Neural cell (in vitro differentiated cells): Measurements from ENCODE around the gene AATK. TPM values are rescaled to one million over a fixed set of nuclear protein-coding genes. Genes with fewer than 3 reads are reported as not detected.

ENCODE experiments used
- H2AFZ ChIP-seq: fragments of 200-600, 300-800 bp; sonication (generic), shearing (Covaris generic); 2 replicates; pipeline ENCODE4 v1.6.0; 2014; ENCODE audit warnings: low read depth, mild to moderate bottlenecking, antibody characterized with exemption, low read length, moderate library complexity
- H3F3A ChIP-seq: fragments of 200-600 bp; shearing (Covaris generic); 2 replicates; pipeline ENCODE4 v1.6.1; 2016; ENCODE audit warnings: mild to moderate bottlenecking, moderate library complexity, mixed read lengths, antibody characterized with exemption, low read length; ENCODE audit not compliant: insufficient read depth, poor library complexity, severe bottlenecking
- H3K27ac ChIP-seq: fragments of 200-600, 300-800 bp; sonication (generic), shearing (Covaris generic); 2 replicates; pipeline ENCODE4 v1.5.1; 2014; ENCODE audit warnings: mild to moderate bottlenecking, low read length, moderate library complexity
- H3K27me3 ChIP-seq: fragments of 300-800, 200-600 bp; sonication (generic), shearing (Covaris generic); 2 replicates; pipeline ENCODE4 v1.6.0; 2014; ENCODE audit warnings: mild to moderate bottlenecking, low read depth, low read length, moderate library complexity; ENCODE audit not compliant: insufficient read depth
- H3K36me3 ChIP-seq: fragments of 300-800, 200-600 bp; sonication (generic), shearing (Covaris generic); 2 replicates; pipeline ENCODE4 v1.5.1; 2014; ENCODE audit warnings: mild to moderate bottlenecking, antibody characterized with exemption, low read length, moderate library complexity; ENCODE audit not compliant: insufficient read depth
- H3K4me2 ChIP-seq: fragments of 300-800, 200-600 bp; sonication (generic), shearing (Covaris generic); 2 replicates; pipeline ENCODE4 v1.6.0; 2014; ENCODE audit warnings: mild to moderate bottlenecking, low read length
- H3K4me3 ChIP-seq: fragments of 300-800, 200-600 bp; sonication (generic), shearing (Covaris generic); 2 replicates; pipeline ENCODE4 v1.5.1; 2014; ENCODE audit warnings: mild to moderate bottlenecking, low read length, moderate library complexity
- H3K79me2 ChIP-seq: fragments of 200-600 bp; shearing (Covaris generic); replicated peaks from 2 replicates; pipeline ENCODE4 v1.6.0; 2014; ENCODE audit warnings: mild to moderate bottlenecking, low read length, moderate library complexity; ENCODE audit not compliant: insufficient read depth
- H3K9ac ChIP-seq: fragments of 300-800, 200-600 bp; sonication (generic), shearing (Covaris generic); 2 replicates; pipeline ENCODE4 v1.6.1; 2016; ENCODE audit warnings: mild to moderate bottlenecking, low read length, mixed read lengths
- H3K9me2 ChIP-seq: fragments of 200-600 bp; shearing (Covaris generic); 2 replicates; pipeline ENCODE4 v1.6.1; 2016; ENCODE audit warnings: mild to moderate bottlenecking, low read length, mixed read lengths; ENCODE audit not compliant: insufficient read depth
- H3K9me3 ChIP-seq: fragments of 200-600, 300-800 bp; sonication (generic), shearing (Covaris generic); 2 replicates; pipeline ENCODE4 v1.6.1; 2016; ENCODE audit warnings: mild to moderate bottlenecking, mixed run types, low read length, moderate library complexity, mixed read lengths
- H4K20me1 ChIP-seq: fragments of 200-600 bp; shearing (Covaris generic); 2 replicates; pipeline ENCODE4 v1.6.1; 2016; ENCODE audit warnings: mild to moderate bottlenecking, mixed run types; ENCODE audit not compliant: insufficient read depth
- EP300 ChIP-seq: fragments of 450-650 bp; conservative IDR thresholded peaks from 2 replicates; pipeline ENCODE4 v1.6.1; 2014; ENCODE audit warnings: antibody characterized with exemption, mild to moderate bottlenecking, moderate library complexity; ENCODE audit not compliant: poor library complexity, severe bottlenecking
- EZH2 ChIP-seq: fragments of 200-600, 300-800 bp; shearing (Covaris generic), sonication (generic); IDR thresholded peaks from 2 replicates; pipeline ENCODE4 v1.6.1; 2014; ENCODE audit warnings: antibody characterized with exemption, low read length, borderline replicate concordance, mild to moderate bottlenecking; ENCODE audit not compliant: insufficient read depth, poor library complexity, severe bottlenecking
- MXI1 ChIP-seq: fragments of 450-650 bp; conservative IDR thresholded peaks from 2 replicates; pipeline ENCODE4 v1.6.1; 2014; ENCODE audit warnings: antibody characterized with exemption, mild to moderate bottlenecking; ENCODE audit not compliant: poor library complexity, severe bottlenecking
- POLR2AphosphoS5 ChIP-seq: IDR thresholded peaks from 2 replicates; pipeline ENCODE4 v1.6.1; 2012
- RAD21 ChIP-seq: fragments of 450-650 bp; conservative IDR thresholded peaks from 2 replicates; pipeline ENCODE4 v1.6.1; 2014; ENCODE audit warnings: antibody characterized with exemption, mild to moderate bottlenecking, moderate library complexity
- SMC3 ChIP-seq: fragments of 450-650 bp; conservative IDR thresholded peaks from 2 replicates; pipeline ENCODE4 v1.6.1; 2014; ENCODE audit warnings: antibody characterized with exemption, mild to moderate bottlenecking, moderate library complexity; ENCODE audit not compliant: poor library complexity
- TAF1 ChIP-seq: IDR thresholded peaks from 2 replicates; pipeline ENCODE4 v1.6.1; 2012; ENCODE audit warnings: low read depth
- polyA plus RNA-seq: library from polyadenylated mRNA; depleted of rRNA; stranded (reverse); fragments of >200 nt; gene quantifications from 2 replicates; pipeline ENCODE4 v1.2.3, GENCODE V29; 2014
- TF ChIP-seq, protein P1 (sequence below): fragments of 450-650 bp; IDR thresholded peaks from 2 replicates; pipeline ENCODE4 v1.5.1; 2014; ENCODE audit warnings: antibody characterized with exemption, mild to moderate bottlenecking, moderate library complexity; ENCODE audit not compliant: poor library complexity, severe bottlenecking
- TF ChIP-seq, protein P2 (sequence below): IDR thresholded peaks from 2 replicates; pipeline ENCODE4 v1.6.1; 2012; ENCODE audit warnings: borderline replicate concordance

AATK gene
- polyA plus RNA-seq, 1 donor from 2014 or later = 11.1 TPM

DNA sequence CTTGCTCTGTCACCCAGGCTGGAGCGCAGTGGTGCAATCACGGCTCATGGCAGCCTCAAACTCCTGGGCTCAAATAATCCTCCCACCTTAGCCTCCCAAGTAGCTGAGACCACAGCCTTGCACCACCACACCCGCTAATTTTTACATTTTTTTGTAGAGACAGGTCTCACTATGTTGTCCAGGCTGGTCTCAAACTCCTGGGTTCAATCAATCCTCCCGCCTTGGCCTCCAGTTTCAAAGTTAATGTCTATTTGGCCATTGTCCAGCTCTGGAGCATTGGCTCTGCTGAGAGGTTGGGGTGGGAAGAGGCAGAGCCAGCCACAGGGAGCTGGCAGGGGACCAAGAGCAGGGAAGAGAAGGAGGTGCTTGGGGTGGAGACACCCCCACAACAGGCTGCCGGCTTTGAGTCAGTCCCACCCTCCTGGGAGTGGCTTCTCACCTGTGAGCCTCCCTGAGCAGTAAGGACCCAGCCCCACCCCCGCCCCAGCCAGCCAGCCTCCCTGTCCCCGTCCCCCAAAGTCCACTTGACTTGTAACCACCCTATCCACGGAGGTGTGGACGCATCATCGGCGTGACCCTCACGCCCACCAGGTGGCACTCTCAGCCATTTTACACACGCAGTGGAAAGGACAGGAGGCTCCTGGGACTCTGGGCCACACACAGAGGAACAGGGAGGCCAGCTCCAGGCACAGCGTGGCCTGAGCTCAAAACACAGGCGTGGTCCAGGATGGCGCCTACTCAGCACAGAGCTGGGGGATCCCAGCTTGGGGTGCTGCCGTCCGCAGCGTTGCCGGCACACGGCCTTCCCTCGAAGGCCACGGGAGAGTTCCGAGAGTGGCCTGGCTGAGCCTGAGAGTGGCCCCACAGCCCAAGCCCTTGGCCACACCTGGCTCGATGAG lies 23.5 kb downstream of the AATK start:
- Histone ChIP-seq H3K9me2 (no peaks in the 10 kb centered on the region), H3K36me3 (no peaks in the 10 kb centered on the region), H3K27ac (no peak overlapping the region), H3K9me3 (no peaks in the 10 kb centered on the region), H3K4me2 (no peak overlapping the region), H2AFZ (no peak overlapping the region), H3K79me2 (no peaks in the 10 kb centered on the region), H3F3A (no peaks in the 10 kb centered on the region), H3K9ac (no peak overlapping the region), H3K4me3 (no peak overlapping the region), H4K20me1 (no peaks in the 10 kb centered on the region), H3K27me3 (no peaks in the 10 kb centered on the region)
- TF ChIP-seq POLR2AphosphoS5 (no peak), RAD21 (peak; percentile 71), SMC3 (peak; percentile 78)
- TF ChIP-seq, protein P1, sequence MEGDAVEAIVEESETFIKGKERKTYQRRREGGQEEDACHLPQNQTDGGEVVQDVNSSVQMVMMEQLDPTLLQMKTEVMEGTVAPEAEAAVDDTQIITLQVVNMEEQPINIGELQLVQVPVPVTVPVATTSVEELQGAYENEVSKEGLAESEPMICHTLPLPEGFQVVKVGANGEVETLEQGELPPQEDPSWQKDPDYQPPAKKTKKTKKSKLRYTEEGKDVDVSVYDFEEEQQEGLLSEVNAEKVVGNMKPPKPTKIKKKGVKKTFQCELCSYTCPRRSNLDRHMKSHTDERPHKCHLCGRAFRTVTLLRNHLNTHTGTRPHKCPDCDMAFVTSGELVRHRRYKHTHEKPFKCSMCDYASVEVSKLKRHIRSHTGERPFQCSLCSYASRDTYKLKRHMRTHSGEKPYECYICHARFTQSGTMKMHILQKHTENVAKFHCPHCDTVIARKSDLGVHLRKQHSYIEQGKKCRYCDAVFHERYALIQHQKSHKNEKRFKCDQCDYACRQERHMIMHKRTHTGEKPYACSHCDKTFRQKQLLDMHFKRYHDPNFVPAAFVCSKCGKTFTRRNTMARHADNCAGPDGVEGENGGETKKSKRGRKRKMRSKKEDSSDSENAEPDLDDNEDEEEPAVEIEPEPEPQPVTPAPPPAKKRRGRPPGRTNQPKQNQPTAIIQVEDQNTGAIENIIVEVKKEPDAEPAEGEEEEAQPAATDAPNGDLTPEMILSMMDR = peak; percentile 68

DNA sequence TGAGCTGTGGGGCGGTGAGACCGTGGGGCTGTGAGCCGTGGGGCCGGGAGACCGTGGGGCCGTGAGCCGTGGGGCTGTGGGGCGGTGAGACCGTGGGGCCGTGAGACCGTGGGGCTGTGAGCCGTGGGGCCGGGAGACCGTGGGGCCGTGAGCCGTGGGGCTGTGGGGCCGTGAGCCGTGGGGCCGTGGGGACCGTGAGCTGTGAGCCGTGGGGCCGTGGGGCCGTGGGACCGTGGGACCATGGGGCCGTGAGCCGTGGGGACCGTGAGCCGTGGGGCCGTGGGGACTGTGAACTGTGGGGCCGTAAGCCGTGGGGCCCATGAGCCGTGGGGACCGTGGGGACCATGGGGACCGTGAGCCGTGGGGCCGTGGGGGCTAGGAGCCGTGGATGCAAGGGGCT lies 25.3 kb downstream of the AATK start:
- Histone ChIP-seq H3K27me3 (no peaks in the 10 kb centered on the region), H4K20me1 (no peaks in the 10 kb centered on the region), H2AFZ (no peak overlapping the region), H3K9ac (no peak overlapping the region), H3K4me2 (no peak overlapping the region), H3F3A (no peaks in the 10 kb centered on the region), H3K9me3 (no peaks in the 10 kb centered on the region), H3K79me2 (no peaks in the 10 kb centered on the region), H3K27ac (no peak overlapping the region), H3K9me2 (no peaks in the 10 kb centered on the region), H3K36me3 (no peaks in the 10 kb centered on the region), H3K4me3 (no peak overlapping the region)
- TF ChIP-seq SMC3 = no peak
- TF ChIP-seq MXI1 = no peak
- TF ChIP-seq TAF1 = no peak
- TF ChIP-seq, protein P2, sequence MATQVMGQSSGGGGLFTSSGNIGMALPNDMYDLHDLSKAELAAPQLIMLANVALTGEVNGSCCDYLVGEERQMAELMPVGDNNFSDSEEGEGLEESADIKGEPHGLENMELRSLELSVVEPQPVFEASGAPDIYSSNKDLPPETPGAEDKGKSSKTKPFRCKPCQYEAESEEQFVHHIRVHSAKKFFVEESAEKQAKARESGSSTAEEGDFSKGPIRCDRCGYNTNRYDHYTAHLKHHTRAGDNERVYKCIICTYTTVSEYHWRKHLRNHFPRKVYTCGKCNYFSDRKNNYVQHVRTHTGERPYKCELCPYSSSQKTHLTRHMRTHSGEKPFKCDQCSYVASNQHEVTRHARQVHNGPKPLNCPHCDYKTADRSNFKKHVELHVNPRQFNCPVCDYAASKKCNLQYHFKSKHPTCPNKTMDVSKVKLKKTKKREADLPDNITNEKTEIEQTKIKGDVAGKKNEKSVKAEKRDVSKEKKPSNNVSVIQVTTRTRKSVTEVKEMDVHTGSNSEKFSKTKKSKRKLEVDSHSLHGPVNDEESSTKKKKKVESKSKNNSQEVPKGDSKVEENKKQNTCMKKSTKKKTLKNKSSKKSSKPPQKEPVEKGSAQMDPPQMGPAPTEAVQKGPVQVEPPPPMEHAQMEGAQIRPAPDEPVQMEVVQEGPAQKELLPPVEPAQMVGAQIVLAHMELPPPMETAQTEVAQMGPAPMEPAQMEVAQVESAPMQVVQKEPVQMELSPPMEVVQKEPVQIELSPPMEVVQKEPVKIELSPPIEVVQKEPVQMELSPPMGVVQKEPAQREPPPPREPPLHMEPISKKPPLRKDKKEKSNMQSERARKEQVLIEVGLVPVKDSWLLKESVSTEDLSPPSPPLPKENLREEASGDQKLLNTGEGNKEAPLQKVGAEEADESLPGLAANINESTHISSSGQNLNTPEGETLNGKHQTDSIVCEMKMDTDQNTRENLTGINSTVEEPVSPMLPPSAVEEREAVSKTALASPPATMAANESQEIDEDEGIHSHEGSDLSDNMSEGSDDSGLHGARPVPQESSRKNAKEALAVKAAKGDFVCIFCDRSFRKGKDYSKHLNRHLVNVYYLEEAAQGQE = no peak
- no peak for TF ChIP-seq EP300
- TF ChIP-seq EZH2 = no peak
- TF ChIP-seq POLR2AphosphoS5 = no peak
- no peak for TF ChIP-seq RAD21
- TF ChIP-seq, protein P1 = no peak
